Measurements from ENCODE around the gene ZNF444.
"Not testable (repeated sequence)": the region's sequence is repeated elsewhere in the genome, so short reads cannot be mapped to it uniquely, and the experiment has no call there.

The ZNF444 gene

GRCh38 chr19:56148096-56148495, 7.0 kb downstream of the ZNF444 start:
- DNase-seq, result no peak

GRCh38 chr19:56148955-56149655, 8.0 kb downstream of the ZNF444 start:
- DNase-seq, result not testable (repeated sequence)

- no peak for DNase-seq
Measured at GRCh38 chr19:56149656-56150038, 8.6 kb downstream of the ZNF444 start.

GRCh38 chr19:56150358-56150757, 9.3 kb downstream of the ZNF444 start:
- DNase-seq, result no peak

- no peak for DNase-seq
Measured at GRCh38 chr19:56152644-56153043, 11.6 kb downstream of the ZNF444 start.

- DNase-seq, result no peak
Measured at GRCh38 chr19:56153507-56153906, 12.4 kb downstream of the ZNF444 start.

GRCh38 chr19:56155124-56155687, 14.1 kb downstream of the ZNF444 start:
- no peak for DNase-seq

- DNase-seq, result no peak
Measured at GRCh38 chr19:56156768-56157167, 15.7 kb downstream of the ZNF444 start.

- no peak for DNase-seq
Measured at GRCh38 chr19:56158170-56158757, 17.2 kb downstream of the ZNF444 start.

- no peak for DNase-seq
Measured at GRCh38 chr19:56159009-56159559, 18.0 kb downstream of the ZNF444 start.

- DNase-seq, result no peak
Measured at GRCh38 chr19:56159622-56160271, 18.7 kb downstream of the ZNF444 start.

- DNase-seq, result no peak
Measured at GRCh38 chr19:56161534-56161933, 20.4 kb downstream of the ZNF444 start.

GRCh38 chr19:56162258-56162657, 21.2 kb downstream of the ZNF444 start:
- no peak for DNase-seq

GRCh38 chr19:56163097-56163496, 22.0 kb downstream of the ZNF444 start:
- DNase-seq, result no peak

- DNase-seq, result no peak
Measured at GRCh38 chr19:56167064-56167578, 26.0 kb downstream of the ZNF444 start.

GRCh38 chr19:56170261-56170660, 29.2 kb downstream of the ZNF444 start:
- DNase-seq, result no peak

- no peak for DNase-seq
Measured at GRCh38 chr19:56174086-56174485, 33.0 kb downstream of the ZNF444 start.

GRCh38 chr19:56174550-56174949, 33.5 kb downstream of the ZNF444 start:
- DNase-seq, result no peak

- not testable (repeated sequence) for DNase-seq
Measured at GRCh38 chr19:56175861-56176307, 34.8 kb downstream of the ZNF444 start, which contains the start of gene GALP. TSS of gene GALP (plus strand) at chr19:56176008. CDS start at chr19:56177109, 1,101 bp downstream.

GRCh38 chr19:56176310-56176709, 35.2 kb downstream of the ZNF444 start:
- not testable (repeated sequence) for DNase-seq

GRCh38 chr19:56176881-56177280, 35.8 kb downstream of the ZNF444 start:
- DNase-seq, result no peak

- DNase-seq, result no peak
Measured at GRCh38 chr19:56177564-56178243, 36.6 kb downstream of the ZNF444 start.

- no peak for DNase-seq
Measured at GRCh38 chr19:56189785-56190184, 48.7 kb downstream of the ZNF444 start.

Data from NCI-H1092 (cell line).